ENCODE data around the gene UFC1. TPM values are rescaled to one million over a fixed set of nuclear protein-coding genes. Genes with fewer than 3 reads are reported as not detected.

Gene UFC1
- total and polyA plus RNA-seq, 2 donors (not counting 3 experiments of a cell fraction or from before 2014, with no cell fraction given), result 102 to 149 TPM

GRCh38 chr1:161133220-161133740 lies 20.5 kb upstream of the UFC1 start:
- no peak for TF ChIP-seq POLR2A (IDR thresholded peaks at IDR 0.05; ENCODE audit: low read depth, low read length)
- TF ChIP-seq MAX (IDR thresholded peaks at IDR 0.05; ENCODE audit: insufficient read depth, insufficient read length), result no peak
- no peak for TF ChIP-seq MYC (IDR thresholded peaks at IDR 0.05; ENCODE audit: low read depth, low read length)
- no peak for TF ChIP-seq JUN (IDR thresholded peaks at IDR 0.05; ENCODE audit: borderline replicate concordance, insufficient read depth, insufficient read length, low read depth)
- no peak for TF ChIP-seq CTCF (IDR thresholded peaks at IDR 0.05; ENCODE audit: extremely low read depth in 1 of 2, insufficient read depth in 1 of 2, low read depth in 1 of 2, low read length in 2 of 2)
- TF ChIP-seq GATA2 (IDR thresholded peaks at IDR 0.05; ENCODE audit: insufficient read depth, insufficient read length, low read depth, low read length), result no peak
- TF ChIP-seq EZH2 (IDR thresholded peaks at IDR 0.05; ENCODE audit: borderline replicate concordance, low read depth, low read length, severe bottlenecking), result no peak
- no peak for TF ChIP-seq POLR2AphosphoS5 (IDR thresholded peaks at IDR 0.05; ENCODE audit: insufficient read depth, low read depth, low read length)
- no peak for TF ChIP-seq FOS (IDR thresholded peaks at IDR 0.05; ENCODE audit: borderline replicate concordance, insufficient read depth, low read length)
- BruUV-seq (replicated peaks), result no TSS peak
- Histone ChIP-seq H3K4me1 (ENCODE audit: control insufficient read depth, extremely low read depth, insufficient read depth, low read length) (peaks cover 26% of the 10 kb centered on the region), H3K4me2 (ENCODE audit: insufficient read depth, low read length) (peak overlapping the region; percentile 77), H3K27me3 (ENCODE audit: control insufficient read depth in 2 of 2, insufficient read depth in 2 of 2, low read length in 2 of 2) (no peaks in the 10 kb centered on the region), H4K20me1 (replicated peaks; ENCODE audit: control insufficient read depth, extremely low read depth, insufficient read depth, low read length) (no peaks in the 10 kb centered on the region), H3K79me2 (ENCODE audit: control insufficient read depth, insufficient read depth, low read length) (peaks cover 51% of the 10 kb centered on the region), H2AFZ (ENCODE audit: low read depth, low read length) (peak overlapping the region; percentile 65), H3K9me3 (replicated peaks; ENCODE audit: control insufficient read depth, insufficient read depth, low read length) (no peaks in the 10 kb centered on the region), H3K9ac (replicated peaks; ENCODE audit: extremely low read depth, insufficient read depth, low read length) (peak overlapping the region; percentile 90), H3K9me1 (replicated peaks; ENCODE audit: control insufficient read depth, extremely low read depth, insufficient read depth, low read length) (no peaks in the 10 kb centered on the region), H3K4me3 (replicated peaks in 1 of 3; ENCODE audit: insufficient read depth in 1 of 3, low read depth in 1 of 3, low read length in 3 of 3) (peak overlapping the region; percentile 90 to 100 (median 94)), H3K36me3 (ENCODE audit: control insufficient read depth in 2 of 2, extremely low read depth in 1 of 2, insufficient read depth in 2 of 2, low read length in 2 of 2) (peaks cover 7% of the 10 kb centered on the region in 2 experiments), H3K27ac (ENCODE audit: insufficient read depth, low read depth, low read length) (peak overlapping the region; percentile 85)
- dilution Hi-C loops (cut with MboI; ENCODE audit: extremely low pct_ligation_motif_present, low sequenced_read_pairs) (no loop called here), intact Hi-C loops (cut with micrococcal nuclease) (loop anchor here (1.0 kb wide), 1 partner anchor 88 kb away; the partner anchor contains the start of gene USF1)
- CTCF ChIA-PET, result interaction anchor here (0.7 to 2.9 kb wide), 10 partner anchors 21 to 299 kb away, joined by 3 to 14 read pairs (median 6); partner anchors contain the start of genes KLHDC9, PPOX and UFC1
- no peak for FAIRE-seq
- no peak for DNase-seq (ENCODE audit: low read depth, low spot score)
- POLR2A ChIA-PET, result interaction anchor here (0.8 to 2.8 kb wide), 3 partner anchors 16 to 138 kb away, joined by 8 to 11 read pairs (median 11); partner anchors contain the start of genes NIT1, PFDN2 and UFC1

Data from endothelial cell of umbilical vein (primary cell).